Measurements from ENCODE around the gene GPR89A.
"Not testable (repeated sequence)": the region's sequence is repeated elsewhere in the genome, so short reads cannot be mapped to it uniquely, and the experiment has no call there.

Gene GPR89A

DNA sequence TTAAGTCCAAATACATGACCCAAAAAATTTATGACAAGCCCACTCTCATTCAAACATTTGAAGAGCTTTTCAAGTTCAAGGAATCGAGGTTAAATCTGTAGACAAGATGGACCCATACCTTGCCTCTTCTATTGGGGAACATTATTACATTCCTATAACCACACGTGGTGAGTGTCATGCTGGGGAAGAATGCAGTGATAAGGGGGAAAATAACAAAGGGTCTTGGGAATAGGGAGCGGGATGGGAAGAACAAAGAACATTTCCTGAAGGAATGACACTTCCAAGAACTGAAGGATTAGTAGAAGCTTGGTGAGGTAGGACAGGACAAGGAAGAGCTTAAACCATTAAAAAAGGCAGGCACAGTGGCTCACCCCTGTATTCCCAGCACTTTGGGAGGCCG lies 80.5 kb downstream of the GPR89A start:
- no peak for DNase-seq

DNA sequence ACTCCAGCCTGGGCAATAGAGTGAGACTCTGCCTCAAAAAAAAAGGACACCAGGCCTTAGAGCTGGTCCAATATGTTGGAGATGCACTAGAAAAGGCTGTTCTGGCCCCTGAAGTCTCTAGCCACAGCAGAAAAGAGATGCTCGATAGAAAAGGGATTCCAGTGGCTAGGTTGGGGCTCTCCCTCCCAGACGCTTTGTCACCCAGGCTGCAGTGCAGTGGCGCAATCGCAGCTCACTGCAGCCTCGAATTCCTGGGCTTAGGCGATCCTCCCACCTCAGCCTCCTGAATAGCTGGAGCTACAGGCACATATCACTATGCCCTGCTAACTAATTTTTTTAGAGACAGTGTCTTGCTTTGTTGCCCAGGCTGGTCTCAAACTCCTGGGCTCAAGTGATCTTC lies 81.1 kb downstream of the GPR89A start:
- DNase-seq, result no peak

DNA sequence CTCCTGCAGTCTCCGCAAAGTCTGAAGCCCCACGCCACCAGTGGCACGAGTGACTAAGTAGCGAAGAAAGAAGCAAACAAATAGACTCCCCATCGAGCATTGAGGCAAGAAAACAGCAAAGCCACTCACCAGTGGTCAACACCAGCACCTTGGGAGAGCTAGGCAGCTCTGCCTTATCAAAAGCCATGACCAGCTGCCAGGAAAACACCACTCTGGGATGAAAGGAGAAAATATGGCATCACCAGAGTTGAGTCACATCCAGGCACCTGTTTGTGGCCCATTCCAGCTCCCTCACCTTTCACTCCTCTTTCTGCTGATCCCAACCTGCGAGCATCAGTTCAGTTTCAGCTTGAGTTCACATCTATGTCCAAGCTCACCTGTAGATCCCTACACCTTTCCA lies 82.1 kb downstream of the GPR89A start:
- DNase-seq, result no peak

DNA sequence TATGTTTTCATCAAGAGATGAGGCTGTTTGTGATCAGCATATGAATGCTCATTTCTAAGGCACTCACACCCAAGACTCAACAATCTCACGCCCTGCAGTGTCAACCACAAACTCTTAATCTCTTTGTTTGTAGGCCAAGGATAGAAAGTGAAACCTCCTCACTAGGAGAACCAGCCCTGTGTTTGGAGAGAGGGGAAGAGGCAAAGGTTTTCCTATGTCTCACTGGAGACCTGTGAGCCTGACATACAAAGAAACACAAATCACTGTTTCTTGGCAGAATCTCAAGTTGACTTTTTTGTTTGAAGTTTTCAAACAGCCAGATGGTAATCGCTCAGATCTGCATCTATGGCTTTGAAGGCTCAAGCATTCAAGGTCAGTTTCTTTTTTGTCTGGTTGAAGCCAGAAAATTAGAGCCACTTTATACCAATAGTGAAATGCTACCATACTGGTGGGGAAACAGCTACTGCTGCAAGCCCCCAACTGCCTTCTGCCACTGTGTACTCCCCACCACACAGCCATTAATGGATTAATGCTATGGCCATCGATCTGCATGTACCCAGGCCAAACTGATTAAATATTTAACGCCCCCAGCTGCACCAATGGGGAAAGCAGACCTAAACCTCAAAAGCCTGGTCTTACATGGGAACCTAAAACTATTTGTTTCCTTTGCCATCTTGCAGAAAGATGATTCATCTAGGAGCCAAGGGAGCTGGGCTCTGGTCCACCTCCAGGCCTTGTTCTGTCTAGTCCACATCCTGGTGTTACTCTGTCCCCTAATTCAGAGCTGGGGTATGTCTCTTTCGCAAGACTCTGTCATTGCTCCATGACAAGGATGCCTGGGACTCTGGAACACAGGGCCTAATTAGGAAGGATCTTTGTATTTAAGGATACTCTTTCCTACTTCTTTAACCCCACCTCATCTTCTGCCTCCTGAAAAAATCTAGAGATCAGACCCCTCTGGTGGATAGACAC lies 83.1 kb downstream of the GPR89A start:
- peak; percentile 10 to 35 (median 14) for DNase-seq

DNA sequence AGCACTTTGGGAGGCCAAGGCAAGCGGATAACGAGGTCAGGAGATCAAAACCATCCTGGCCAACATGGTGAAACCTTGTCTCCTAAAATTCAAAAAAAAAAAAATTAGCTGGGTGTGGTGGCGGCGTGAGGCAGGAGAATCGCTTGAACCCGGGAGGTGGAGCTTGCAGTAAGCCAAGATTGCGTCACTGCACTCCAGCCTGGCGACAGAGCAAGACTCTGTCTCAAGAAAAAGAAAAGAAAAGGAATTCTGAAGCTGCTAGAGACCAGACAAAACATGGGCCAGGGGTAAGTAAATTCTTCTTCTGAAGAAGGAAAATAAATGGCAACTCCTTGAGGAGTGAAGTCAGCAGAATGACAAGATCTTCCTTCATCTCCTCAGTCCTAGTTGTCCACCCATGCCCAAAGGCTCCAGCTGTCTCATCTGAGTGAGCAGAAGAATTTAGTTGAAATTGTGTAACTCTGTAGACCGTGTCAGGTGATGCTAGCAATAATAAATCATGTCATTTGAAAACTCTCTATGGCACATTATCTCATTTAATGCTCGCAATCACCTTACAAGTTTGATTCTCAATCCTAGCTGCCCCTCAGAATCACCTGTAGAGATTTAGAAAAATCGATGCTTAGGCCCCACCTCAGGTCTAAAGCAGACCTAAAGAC lies 85.1 kb downstream of the GPR89A start:
- no peak for DNase-seq

DNA sequence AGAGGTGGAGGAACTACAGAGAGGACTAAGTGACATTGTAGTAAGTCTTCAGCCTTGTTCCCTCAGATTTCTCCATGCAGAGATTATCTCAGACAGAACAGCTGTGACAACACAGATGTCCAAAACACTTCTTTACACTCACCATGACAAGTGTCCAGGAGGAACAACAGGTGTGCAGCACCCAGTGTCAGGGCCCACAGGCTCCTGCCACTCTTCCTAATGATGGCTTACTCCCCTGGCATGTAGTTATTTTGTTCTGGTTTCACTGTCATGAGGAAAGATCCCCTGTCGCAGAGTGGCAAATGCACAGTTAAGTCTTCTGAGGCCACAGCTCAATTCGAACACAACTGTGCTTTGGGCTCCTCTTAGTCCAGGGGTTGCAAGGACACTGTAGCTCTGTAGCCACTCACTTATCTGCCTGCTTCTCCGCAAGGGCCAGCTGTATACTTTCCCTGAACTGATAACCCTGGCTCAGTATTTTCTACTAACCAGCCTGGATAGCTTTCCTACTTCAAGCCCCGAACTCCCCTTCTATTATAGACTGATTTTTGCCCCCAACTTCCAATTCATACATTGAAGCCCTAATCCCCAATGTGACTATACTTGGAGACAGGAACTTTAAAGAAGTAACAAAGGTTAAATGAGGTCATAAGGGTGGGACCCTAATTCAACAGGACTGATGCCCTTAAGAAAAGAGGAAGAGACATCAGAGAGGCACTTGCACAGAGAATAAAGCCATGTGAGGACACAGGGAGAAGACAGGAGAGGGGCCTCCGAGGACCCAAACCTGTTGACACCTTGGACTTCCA lies 88.2 kb downstream of the GPR89A start:
- DNase-seq, result peak; percentile 19 to 49 (median 44)

DNA sequence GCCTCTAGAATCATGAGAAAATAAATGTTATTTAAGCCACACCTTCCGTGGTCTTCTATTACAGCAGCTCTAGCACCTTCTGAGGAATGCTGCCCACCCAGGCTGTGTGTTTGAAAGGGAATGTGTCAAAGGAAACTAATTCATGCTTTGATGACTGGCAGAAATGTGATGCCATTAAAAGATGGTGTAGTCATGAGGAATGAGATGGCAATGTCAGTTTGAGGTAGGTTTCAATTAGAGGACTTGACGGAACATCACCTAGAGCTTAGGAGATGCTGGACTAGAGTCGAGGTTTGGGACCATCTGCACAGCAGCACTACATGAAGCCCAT lies 88.8 kb downstream of the GPR89A start:
- no peak for DNase-seq

DNA sequence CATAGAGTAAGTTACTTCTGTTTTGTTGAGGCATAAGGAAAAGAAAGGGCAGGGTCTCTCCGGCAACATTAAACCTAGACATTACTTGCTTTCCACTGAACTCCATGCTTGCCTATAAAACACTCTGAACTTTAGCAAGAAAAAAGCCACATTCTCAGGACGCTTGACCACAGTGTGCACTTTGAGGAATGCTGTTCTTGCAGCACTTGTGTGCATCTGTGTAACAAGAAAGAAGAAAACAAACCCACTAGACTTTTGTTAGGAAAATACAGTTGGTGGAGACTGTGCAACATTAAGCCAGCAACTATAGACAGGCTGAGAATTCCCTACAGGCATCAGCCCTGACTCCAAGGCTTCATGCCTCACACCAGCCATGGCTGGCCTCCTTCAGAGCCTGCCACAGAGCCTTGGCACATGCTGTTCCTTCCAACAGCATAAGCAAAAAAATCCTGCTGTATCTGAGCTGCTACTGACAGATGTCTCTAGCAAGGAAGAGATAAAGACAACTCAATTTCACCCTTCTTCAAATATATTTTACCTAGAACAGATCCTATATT lies 93.6 kb downstream of the GPR89A start:
- no peak for DNase-seq

DNA sequence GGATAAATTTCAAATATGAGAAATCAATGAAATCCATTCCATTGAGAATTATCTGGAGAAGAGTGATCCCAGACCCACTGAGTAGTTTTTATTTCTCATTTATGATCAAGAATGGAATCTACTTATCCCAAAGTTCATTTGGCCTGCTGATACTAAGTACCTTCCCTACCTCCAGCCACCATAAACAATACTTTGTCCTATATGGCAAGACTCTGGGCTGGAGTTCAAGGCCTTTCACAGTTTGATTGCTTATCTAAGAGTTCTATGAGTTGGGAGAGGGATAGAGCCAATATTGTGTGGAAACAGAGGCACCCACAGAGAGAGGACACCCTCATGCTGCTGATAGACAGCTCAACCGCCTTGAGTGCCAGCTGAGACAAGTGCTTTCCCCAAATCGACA lies 94.3 kb downstream of the GPR89A start:
- no peak for DNase-seq

DNA sequence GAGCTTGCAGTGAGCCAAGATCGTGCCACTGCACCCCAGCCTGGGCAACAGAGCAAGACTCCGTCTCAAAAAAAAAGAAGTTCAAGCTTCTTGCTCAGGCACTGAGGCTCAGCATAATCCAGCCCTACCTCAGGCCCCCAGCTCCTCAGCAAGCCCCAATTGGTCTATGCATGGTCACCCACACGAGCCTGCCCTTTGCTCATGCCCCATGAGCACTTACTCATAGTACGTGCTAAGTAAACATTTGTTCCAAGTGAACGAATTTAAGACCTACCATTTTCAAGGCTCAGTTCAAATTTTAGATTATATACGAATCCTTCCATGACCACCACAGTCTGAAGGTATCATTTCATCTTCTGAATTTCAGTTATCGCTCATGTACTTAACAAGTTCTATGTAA lies 95.0 kb downstream of the GPR89A start:
- DNase-seq, result no peak

DNA sequence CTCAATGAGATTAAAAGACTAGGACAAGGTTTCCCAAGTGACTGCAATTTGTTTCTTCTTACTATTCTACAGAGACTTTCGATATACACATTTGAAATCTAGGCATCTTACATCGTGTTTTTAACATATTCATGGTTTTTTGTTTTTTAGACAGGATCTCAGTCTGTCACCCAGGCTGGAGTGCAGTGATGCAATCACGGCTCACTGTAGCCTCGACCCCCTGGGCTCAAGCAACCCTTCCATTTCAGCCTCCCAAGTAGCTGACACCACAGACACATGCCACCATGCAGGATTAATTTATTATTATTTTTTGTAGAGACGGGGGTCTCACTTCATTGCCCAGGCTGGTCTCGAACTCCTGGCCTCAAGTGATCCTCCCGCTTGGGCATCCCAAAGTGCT lies 97.8 kb downstream of the GPR89A start:
- DNase-seq, result no peak

DNA sequence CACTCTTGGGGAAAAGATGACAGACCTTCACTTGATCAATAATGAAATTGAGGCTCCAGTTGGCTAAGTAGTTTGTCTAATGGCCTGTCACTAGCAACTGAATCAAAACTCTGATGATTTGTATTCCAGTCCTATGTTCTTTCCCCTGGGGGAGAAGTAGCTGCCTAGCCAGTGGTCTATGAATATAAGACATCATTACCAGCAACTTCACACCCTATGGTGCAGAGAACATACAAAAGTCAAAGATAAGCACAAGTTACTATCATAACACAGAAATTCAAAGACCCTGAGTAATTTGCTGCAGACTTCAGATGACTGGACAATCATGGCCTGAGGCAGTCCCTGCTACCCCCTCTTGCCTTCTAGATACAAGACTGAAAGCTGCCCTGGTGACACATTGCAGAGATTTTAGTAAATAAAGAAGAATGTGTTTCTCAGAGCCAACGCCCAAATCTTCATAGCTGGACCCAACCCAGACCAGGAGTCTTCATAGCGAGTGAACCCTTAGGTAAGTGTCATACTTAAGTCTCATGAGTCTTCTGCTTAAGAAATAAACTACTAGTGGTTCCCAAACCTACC lies 98.4 kb downstream of the GPR89A start:
- DNase-seq, result no peak

DNA sequence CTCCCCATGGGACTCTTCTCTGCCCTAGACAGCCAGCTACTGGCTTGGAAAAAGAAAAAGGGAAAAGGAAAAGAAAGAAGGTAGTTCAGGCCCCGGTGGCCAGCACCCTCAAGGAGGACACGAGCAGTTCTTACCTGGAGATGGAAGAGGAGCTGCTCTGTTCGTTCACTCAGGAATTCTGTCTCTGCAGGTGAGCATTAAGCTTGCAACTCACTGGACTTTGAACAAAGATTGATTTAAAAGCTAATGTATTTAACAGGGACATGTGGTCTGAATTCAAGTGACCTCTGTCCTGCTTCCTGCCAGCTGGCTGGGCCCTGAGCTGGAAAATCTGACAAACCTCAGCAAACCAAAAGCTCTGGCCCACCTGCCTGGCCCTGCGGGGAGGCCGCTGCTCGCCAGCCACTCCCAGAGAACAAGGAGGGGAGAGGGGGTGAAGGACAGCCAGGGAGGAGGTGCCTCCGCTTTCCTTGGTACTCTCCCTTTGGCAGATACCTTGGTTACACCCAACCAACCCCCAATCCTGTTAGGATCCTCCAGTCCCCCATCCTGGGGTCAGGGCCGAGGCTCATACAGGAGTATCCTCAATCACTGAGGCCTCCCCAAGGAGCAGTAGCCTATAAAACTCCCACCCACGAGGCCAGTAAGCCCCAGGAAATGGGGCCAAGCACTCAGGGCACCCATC lies 99.5 kb downstream of the GPR89A start, which contains the start of gene PDZK1:
TSS of gene PDZK1 (minus strand) at position 186 of the 685 bp plus-strand sequence. CDS start 19,347 bp downstream, outside the sequence.
- DNase-seq, result no peak

DNA sequence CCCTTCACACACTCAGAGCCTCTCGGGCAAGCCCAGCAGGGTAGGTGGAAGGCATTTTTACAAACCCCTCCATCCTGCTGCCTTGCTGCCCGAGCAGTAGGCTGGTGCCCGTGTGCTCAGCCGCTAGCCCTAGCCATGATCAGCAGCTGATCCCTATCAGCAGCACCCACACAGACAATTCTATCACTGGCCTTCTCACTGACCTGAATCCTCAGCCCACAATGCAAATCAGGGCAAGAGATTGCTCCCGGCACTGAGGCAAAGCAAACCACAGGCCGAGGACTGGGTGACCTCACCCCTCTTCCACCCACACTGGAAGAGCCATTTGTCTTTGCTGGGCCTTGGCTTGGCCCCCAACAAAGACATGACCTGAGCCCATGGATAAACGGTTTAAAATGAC lies 100.3 kb downstream of the GPR89A start:
- no peak for DNase-seq

DNA sequence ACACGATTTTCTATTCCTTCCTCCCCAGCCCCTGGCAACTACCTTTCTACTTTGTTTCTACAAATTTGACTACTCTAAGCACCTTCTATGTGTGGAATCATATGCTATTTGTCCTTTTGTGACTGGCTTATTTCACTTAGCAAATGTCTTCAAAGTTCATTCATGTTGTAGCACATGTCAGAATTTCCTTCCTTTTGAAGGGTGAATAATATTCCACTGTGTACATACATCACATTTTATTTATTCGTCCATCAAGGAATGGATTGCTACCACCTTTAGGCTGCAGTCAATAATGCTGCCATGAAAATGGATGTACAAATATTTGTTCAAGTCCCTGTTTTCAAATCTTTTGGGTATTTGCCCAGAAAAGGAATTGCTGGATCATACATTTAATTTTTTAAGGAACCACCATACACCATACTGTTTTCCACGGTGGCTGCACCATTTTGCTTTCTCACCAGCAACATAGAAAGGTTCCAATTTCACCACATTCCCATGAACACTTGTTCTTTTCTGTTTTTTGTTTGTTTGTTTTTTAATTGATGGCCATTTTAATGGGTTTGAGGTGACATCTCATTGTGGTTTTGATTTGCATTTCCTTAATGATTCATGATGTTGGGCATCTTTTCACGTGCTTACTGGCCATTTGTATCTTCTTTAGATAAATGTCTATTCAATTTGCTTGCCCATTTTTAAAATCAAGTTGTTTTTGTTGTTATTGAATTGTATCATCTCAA lies 102.7 kb downstream of the GPR89A start:
- no peak for DNase-seq

DNA sequence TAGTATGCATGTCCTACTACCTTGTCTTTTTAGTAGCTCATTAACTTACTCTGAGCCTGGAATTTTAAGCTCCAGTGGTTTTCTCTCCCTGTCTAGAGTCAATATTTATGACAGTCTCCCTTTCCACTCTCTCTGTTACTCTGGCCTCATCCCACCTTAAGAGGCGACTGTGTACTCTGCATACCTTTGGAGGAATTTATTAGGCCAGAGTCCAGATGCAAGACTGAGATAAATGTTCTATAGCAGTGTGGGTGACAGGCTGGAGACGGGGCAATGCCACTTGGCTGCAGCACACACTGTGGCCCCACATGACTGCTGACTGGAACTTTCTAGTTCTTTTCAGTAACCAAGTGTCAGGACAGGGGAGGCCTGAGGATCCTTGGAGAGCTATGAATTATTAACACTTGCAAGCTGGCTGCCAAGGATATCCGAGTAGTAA lies 103.4 kb downstream of the GPR89A start:
- no peak for DNase-seq

DNA sequence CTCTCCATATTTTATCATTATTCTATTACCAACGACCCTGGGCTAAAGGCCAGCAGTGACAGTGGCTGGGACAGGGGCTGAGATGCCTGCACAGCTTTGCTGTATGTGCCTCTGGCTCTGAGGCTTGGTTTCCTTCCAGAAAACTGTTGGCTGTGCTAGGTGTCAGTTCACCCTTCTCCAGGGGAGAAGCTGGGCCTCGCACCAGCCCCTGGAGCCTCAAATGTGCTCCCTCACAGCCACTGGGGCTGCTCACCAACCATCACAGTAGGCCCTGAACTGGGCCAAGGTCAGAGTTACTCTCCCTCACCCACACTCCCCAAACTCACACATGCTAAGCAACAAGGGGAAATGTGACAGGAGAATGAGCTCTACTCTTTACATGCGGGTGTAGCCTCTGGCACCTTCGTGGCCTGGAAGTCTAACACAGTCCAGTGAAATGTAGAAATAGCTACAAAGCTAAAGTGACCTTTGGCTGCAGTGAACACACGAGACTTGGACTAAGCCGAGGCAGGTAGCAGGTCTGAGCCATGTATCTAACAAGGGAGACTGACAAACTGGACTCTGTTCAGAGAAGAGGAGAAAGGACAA lies 106.8 kb downstream of the GPR89A start:
- DNase-seq, result no peak

DNA sequence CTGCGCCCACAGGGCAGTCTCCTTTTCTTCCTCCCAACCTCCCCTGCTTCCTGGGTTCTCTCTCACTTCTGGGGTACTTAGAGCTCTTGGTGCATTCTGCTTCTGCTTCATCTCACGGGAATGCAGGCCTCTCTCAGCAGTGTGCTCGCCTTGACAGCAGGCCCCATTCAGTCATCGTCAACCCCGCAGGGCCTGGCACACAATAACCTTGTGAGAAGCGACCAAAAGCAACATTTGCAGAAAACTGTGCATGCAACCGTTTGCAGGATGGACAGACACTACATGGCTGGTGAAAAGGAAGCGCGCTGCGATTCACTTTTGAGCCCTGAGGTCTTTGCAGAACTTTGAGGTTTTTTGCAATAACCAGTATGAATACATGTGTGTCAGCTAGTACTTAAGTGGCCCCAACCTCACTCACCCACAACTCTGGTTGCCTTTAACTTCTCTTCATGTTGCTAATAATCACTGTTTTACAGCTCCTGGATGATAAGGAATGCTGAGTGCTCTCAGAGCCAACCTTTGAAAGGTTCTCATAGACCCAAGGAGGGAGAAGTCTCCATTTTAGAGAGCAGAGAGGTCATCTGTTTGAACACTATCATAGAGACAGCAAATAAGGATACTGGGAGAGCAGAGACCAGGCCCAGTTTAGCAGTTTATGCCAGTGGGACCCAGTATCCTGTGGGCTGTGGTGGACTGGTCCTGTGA lies 109.0 kb downstream of the GPR89A start:
- no peak for DNase-seq

DNA sequence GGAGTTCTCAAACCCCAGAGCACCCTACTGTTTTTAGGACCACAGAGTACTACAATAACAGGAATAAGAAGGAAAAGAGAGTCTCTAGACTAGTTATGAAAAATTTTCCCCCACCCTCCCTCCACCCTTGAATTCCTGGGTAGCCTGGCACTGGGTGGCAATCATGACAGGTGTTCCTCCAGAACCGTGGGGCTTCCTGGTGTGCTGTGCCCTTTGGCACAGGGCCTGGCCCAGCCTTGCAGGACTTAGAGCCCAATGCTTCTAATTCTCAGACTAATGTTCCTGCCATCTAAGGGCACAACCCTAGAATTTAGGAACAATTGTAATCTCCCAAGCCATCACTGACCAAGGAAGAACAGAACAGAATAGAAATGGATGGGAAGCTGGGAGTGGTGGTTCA lies 110.0 kb downstream of the GPR89A start:
- DNase-seq, result no peak

DNA sequence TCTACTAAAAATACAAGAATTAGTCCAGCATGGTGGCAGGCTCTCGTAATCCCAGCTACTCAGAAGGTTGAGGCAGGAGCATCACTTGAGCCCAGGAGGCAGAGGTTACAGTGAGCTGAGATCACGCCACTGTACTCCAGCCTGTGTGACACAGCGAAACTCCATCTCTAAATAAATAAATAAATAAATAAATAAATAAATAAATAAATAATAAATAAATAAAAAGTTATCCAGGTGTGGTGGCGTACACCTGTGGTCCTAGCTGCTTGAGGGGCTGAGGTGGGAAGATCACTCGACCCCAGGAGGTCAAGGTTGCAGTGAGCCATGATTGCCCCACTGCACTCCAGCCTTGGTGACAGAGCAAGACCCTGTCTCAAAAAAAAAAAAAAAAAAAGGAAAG lies 110.7 kb downstream of the GPR89A start:
- not testable (repeated sequence) for DNase-seq

Data from suppressor macrophage treated with lipopolysaccharide for 1 hour (primary cell).